HG02759 (cell line): ENCODE results near the gene RAP2A.

Source experiments
- ATAC-seq: cut with Tn5 transposase; IDR thresholded peaks from one replicate; pipeline ENCODE4 v1.9.1; 2021; ENCODE audit warnings: mild to moderate bottlenecking, moderate library complexity; ENCODE audit not compliant: unreplicated experiment

Gene RAP2A

GRCh38 chr13:97433727-97434396 is at the start of gene RAP2A:
RAP2A (plus strand) TSS chr13:97434169; CDS start chr13:97434471, 302 bp downstream.
- ATAC-seq = peak; percentile 52

GRCh38 chr13:97384371-97384770 is 49.6 kb upstream of the RAP2A start:
- no peak for ATAC-seq

GRCh38 chr13:97385146-97385545 is 48.8 kb upstream of the RAP2A start:
- no peak for ATAC-seq

- no peak for ATAC-seq
Measured at GRCh38 chr13:97385854-97386253, 48.1 kb upstream of the RAP2A start.

- peak; percentile 57 for ATAC-seq
Measured at GRCh38 chr13:97386801-97387484, 47.0 kb upstream of the RAP2A start.

GRCh38 chr13:97387485-97387839 is 46.5 kb upstream of the RAP2A start:
- ATAC-seq = peak; percentile 15

GRCh38 chr13:97387890-97388289 is 46.1 kb upstream of the RAP2A start:
- no peak for ATAC-seq

- ATAC-seq = peak; percentile 50
Measured at GRCh38 chr13:97388373-97388772, 45.6 kb upstream of the RAP2A start.

- ATAC-seq = no peak
Measured at GRCh38 chr13:97390941-97391600, 42.9 kb upstream of the RAP2A start.

- no peak for ATAC-seq
Measured at GRCh38 chr13:97392020-97392419, 41.9 kb upstream of the RAP2A start.

GRCh38 chr13:97394542-97394941 is 39.4 kb upstream of the RAP2A start:
- ATAC-seq = no peak

GRCh38 chr13:97395447-97396136 is 38.4 kb upstream of the RAP2A start:
- ATAC-seq = no peak

GRCh38 chr13:97397267-97397666 is 36.7 kb upstream of the RAP2A start:
- no peak for ATAC-seq

GRCh38 chr13:97401421-97401820 is 32.5 kb upstream of the RAP2A start:
- no peak for ATAC-seq

GRCh38 chr13:97403893-97404750 is 29.8 kb upstream of the RAP2A start:
- no peak for ATAC-seq

GRCh38 chr13:97407540-97407939 is 26.4 kb upstream of the RAP2A start:
- no peak for ATAC-seq

GRCh38 chr13:97408938-97409337 is 25.0 kb upstream of the RAP2A start:
- ATAC-seq = no peak

- ATAC-seq = no peak
Measured at GRCh38 chr13:97411984-97412383, 22.0 kb upstream of the RAP2A start.

GRCh38 chr13:97413694-97414093 is 20.3 kb upstream of the RAP2A start:
- ATAC-seq = no peak

- no peak for ATAC-seq
Measured at GRCh38 chr13:97414392-97414791, 19.6 kb upstream of the RAP2A start.

- ATAC-seq = no peak
Measured at GRCh38 chr13:97417698-97418097, 16.3 kb upstream of the RAP2A start.
